ENCODE results near the gene AP3S1. TPM values are rescaled to one million over a fixed set of nuclear protein-coding genes. Genes with fewer than 3 reads are reported as not detected.
"Not testable (repeated sequence)": the region's sequence is repeated elsewhere in the genome, so short reads cannot be mapped to it uniquely, and the experiment has no call there.

AP3S1 gene
- total RNA-seq, 2 donors from 2014 or later: 32.0 to 163 TPM

- DNase-seq (ENCODE audit: low spot score): no peak
- intact Hi-C loops (cut with DNase I): no loop called here
- Histone ChIP-seq H3K27me3 (replicated peaks; ENCODE audit: insufficient read depth) (no peaks in the 10 kb centered on the region), H3K27ac (no peak overlapping the region), H3K36me3 (no peaks in the 10 kb centered on the region), H3K4me1 (replicated peaks) (no peaks in the 10 kb centered on the region), H3K4me3 (no peak overlapping the region), H3K9me3 (no peaks in the 10 kb centered on the region)
- 80% methylated on average over 18 of the region's 18 CpGs for WGBS
- TF ChIP-seq POLR2A (IDR thresholded peaks at IDR 0.05) (no peak), POLR2AphosphoS5 (IDR thresholded peaks at IDR 0.05) (no peak)
- TF ChIP-seq, protein P1, sequence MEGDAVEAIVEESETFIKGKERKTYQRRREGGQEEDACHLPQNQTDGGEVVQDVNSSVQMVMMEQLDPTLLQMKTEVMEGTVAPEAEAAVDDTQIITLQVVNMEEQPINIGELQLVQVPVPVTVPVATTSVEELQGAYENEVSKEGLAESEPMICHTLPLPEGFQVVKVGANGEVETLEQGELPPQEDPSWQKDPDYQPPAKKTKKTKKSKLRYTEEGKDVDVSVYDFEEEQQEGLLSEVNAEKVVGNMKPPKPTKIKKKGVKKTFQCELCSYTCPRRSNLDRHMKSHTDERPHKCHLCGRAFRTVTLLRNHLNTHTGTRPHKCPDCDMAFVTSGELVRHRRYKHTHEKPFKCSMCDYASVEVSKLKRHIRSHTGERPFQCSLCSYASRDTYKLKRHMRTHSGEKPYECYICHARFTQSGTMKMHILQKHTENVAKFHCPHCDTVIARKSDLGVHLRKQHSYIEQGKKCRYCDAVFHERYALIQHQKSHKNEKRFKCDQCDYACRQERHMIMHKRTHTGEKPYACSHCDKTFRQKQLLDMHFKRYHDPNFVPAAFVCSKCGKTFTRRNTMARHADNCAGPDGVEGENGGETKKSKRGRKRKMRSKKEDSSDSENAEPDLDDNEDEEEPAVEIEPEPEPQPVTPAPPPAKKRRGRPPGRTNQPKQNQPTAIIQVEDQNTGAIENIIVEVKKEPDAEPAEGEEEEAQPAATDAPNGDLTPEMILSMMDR (IDR thresholded peaks at IDR 0.05): no peak
Observed at GRCh38 chr5:115818821-115819220, 22.9 kb upstream of the AP3S1 start.

DNA sequence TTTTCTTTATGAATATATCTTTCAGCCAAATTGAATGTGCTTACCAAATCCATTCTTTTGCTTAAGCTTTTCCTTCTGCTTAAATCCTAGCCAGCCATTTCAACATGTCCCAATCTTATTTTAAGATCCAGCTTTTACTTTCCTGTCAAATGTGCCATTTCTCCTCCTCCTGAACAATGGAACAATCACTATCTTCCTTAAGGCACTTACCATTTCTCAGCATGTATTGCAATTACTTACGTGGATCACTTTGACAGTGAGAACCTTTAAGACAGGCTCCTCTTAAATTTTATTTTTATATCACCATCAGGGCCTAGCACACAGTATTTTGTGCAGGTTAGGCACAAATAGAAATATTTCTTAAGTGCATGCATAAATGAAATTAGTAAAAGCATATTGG, 20.9 kb upstream of the AP3S1 start:
- no peaks in the 10 kb centered on the region for H3K4me1 ChIP-seq (replicated peaks)
- H3K27ac ChIP-seq: no peak overlapping the region
- no peak overlapping the region for H3K4me3 ChIP-seq
- H3K36me3 ChIP-seq: no peaks in the 10 kb centered on the region
- intact Hi-C loops (cut with DNase I): no loop called here
- TF ChIP-seq POLR2A (IDR thresholded peaks at IDR 0.05): no peak
- TF ChIP-seq, protein P1 (IDR thresholded peaks at IDR 0.05): no peak
- no peak for TF ChIP-seq POLR2AphosphoS5 (IDR thresholded peaks at IDR 0.05)
- WGBS: 85% methylated on average over 1 of the region's 1 CpG
- no peak for DNase-seq (ENCODE audit: low spot score)
- no peaks in the 10 kb centered on the region for H3K9me3 ChIP-seq
- no peaks in the 10 kb centered on the region for H3K27me3 ChIP-seq (replicated peaks; ENCODE audit: insufficient read depth)

DNA sequence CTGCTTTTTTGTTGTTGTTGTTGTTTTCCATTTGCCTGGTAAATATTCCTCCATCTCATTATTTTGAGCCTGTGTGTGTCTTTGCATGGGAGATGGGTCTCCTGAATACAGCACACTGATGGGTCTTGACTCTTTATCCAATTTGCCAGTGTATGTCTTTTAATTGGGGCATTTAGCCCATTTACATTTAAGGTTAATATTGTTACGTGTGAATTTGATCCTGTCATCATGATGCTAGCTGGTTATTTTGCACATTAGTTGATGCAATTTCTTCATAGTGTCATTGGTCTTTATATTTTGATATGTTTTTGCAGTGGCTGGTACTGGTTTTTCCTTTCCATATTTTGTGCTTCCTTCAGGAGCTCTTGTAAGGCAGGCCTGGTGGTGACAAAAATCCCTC, 16.8 kb upstream of the AP3S1 start:
- H3K9me3 ChIP-seq; H3K36me3 ChIP-seq; H3K4me3 ChIP-seq; H3K27ac ChIP-seq; intact Hi-C loops (cut with DNase I); DNase-seq (ENCODE audit: low spot score); H3K4me1 ChIP-seq (replicated peaks); H3K27me3 ChIP-seq (replicated peaks; ENCODE audit: insufficient read depth): not testable (repeated sequence)
- 95% methylated on average over 1 of the region's 1 CpG for WGBS

- no peaks in the 10 kb centered on the region for H3K27me3 ChIP-seq (replicated peaks; ENCODE audit: insufficient read depth)
- H3K4me3 ChIP-seq: no peak overlapping the region
- intact Hi-C loops (cut with DNase I): no loop called here
- WGBS: 98% methylated on average over 4 of the region's 4 CpGs
- DNase-seq (ENCODE audit: low spot score): no peak
- no peaks in the 10 kb centered on the region for H3K36me3 ChIP-seq
- H3K27ac ChIP-seq: no peak overlapping the region
- TF ChIP-seq POLR2A (IDR thresholded peaks at IDR 0.05): no peak
- TF ChIP-seq, protein P1 (IDR thresholded peaks at IDR 0.05): no peak
- TF ChIP-seq POLR2AphosphoS5 (IDR thresholded peaks at IDR 0.05): no peak
- no peaks in the 10 kb centered on the region for H3K9me3 ChIP-seq
- H3K4me1 ChIP-seq (replicated peaks): no peaks in the 10 kb centered on the region
Observed at GRCh38 chr5:115825948-115826347, 15.8 kb upstream of the AP3S1 start.

- no peak overlapping the region for H3K27ac ChIP-seq
- H3K27me3 ChIP-seq (replicated peaks; ENCODE audit: insufficient read depth): no peaks in the 10 kb centered on the region
- 84% methylated on average over 5 of the region's 5 CpGs for WGBS
- TF ChIP-seq, protein P1 (IDR thresholded peaks at IDR 0.05): no peak
- TF ChIP-seq POLR2AphosphoS5 (IDR thresholded peaks at IDR 0.05): no peak
- no peak for TF ChIP-seq POLR2A (IDR thresholded peaks at IDR 0.05)
- intact Hi-C loops (cut with DNase I): loop anchor here (10.0 kb wide), 1 partner anchor 515 kb away; no protein-coding TSS in a partner anchor
- no peak for DNase-seq (ENCODE audit: low spot score)
- no peaks in the 10 kb centered on the region for H3K36me3 ChIP-seq
- H3K4me3 ChIP-seq: no peak overlapping the region
- H3K4me1 ChIP-seq (replicated peaks): no peaks in the 10 kb centered on the region
- H3K9me3 ChIP-seq: no peaks in the 10 kb centered on the region
Observed at GRCh38 chr5:115829913-115830312, 11.8 kb upstream of the AP3S1 start.
